HL-60 (cell line): Measurements from ENCODE around the gene TCAIM.

ENCODE experiments used
- DNase-seq, 2 experiments: peaks; one replicate each; pipeline ENCODE4 v3.0.0-alpha.2; 2010 to 2020; ENCODE audit warnings: low read depth in 1 of 2, low spot score in 1 of 2
- H3K27ac ChIP-seq: fragments of 250-450 bp; sonication (Bioruptor Pico); replicated peaks from 2 replicates; pipeline ENCODE4 v1.5.1; 2020; ENCODE audit warnings: mild to moderate bottlenecking, moderate library complexity
- H3K27me3 ChIP-seq: fragments of 250-450 bp; sonication (Bioruptor Pico); 2 replicates; pipeline ENCODE4 v1.5.1; 2021; ENCODE audit warnings: mild to moderate bottlenecking, moderate library complexity; ENCODE audit not compliant: insufficient read depth, poor library complexity, severe bottlenecking
- H3K4me3 ChIP-seq: replicated peaks from 2 replicates; pipeline ENCODE4 v1.5.1; 2011; ENCODE audit warnings: mild to moderate bottlenecking, control low read depth, low read length; ENCODE audit not compliant: insufficient read depth
- CTCF ChIP-seq: IDR thresholded peaks from one replicate; pipeline ENCODE4 v1.5.1; 2011; ENCODE audit warnings: low read length, control low read depth, inconsistent platforms; ENCODE audit not compliant: insufficient read depth
- GABPA ChIP-seq: IDR thresholded peaks from 2 replicates; pipeline ENCODE4 v1.6.1; 2012; ENCODE audit warnings: low read depth
- POLR2AphosphoS5 ChIP-seq: IDR thresholded peaks from 2 replicates; pipeline ENCODE4 v1.6.1; 2012; ENCODE audit warnings: low read depth
- REST ChIP-seq: IDR thresholded peaks from 2 replicates; pipeline ENCODE4 v1.6.1; 2012; ENCODE audit warnings: low read depth; ENCODE audit not compliant: insufficient replicate concordance
- SPI1 ChIP-seq: IDR thresholded peaks from 2 replicates; pipeline ENCODE4 v1.6.1; 2012; ENCODE audit warnings: low read depth, mild to moderate bottlenecking, borderline replicate concordance

Gene TCAIM

GRCh38 chr3:44424758-44425157 lies 86.2 kb downstream of the TCAIM start:
- DNase-seq = no peak
- TF ChIP-seq POLR2AphosphoS5 (no peak), SPI1 (no peak)
- no peak overlapping the region for H3K27ac ChIP-seq
- no peaks in the 10 kb centered on the region for H3K27me3 ChIP-seq
- H3K4me3 ChIP-seq = no peak overlapping the region

GRCh38 chr3:44427683-44428082 lies 89.1 kb downstream of the TCAIM start:
- TF ChIP-seq CTCF = no peak
- no peak for TF ChIP-seq POLR2AphosphoS5
- TF ChIP-seq SPI1 = no peak
- TF ChIP-seq GABPA = no peak
- TF ChIP-seq REST = no peak
- DNase-seq = no peak
- H3K27ac ChIP-seq = no peak overlapping the region
- no peaks in the 10 kb centered on the region for H3K27me3 ChIP-seq
- no peak overlapping the region for H3K4me3 ChIP-seq

- H3K27me3 ChIP-seq = no peaks in the 10 kb centered on the region
- TF ChIP-seq CTCF (no peak), POLR2AphosphoS5 (no peak), REST (no peak), GABPA (no peak), SPI1 (no peak)
- H3K4me3 ChIP-seq = no peak overlapping the region
- no peak overlapping the region for H3K27ac ChIP-seq
- DNase-seq = no peak
Measured at GRCh38 chr3:44428910-44429309, 90.3 kb downstream of the TCAIM start.

- TF ChIP-seq GABPA (no peak), SPI1 (no peak), POLR2AphosphoS5 (no peak), CTCF (no peak), REST (no peak)
- H3K27ac ChIP-seq = no peak overlapping the region
- no peak overlapping the region for H3K4me3 ChIP-seq
- H3K27me3 ChIP-seq = no peaks in the 10 kb centered on the region
- DNase-seq = no peak
Measured at GRCh38 chr3:44429459-44429858, 90.9 kb downstream of the TCAIM start.
